Right lobe of liver (tissue), 6 donors: ENCODE measurements around the gene VSNL1. TPM values are rescaled to one million over a fixed set of nuclear protein-coding genes. Genes with fewer than 3 reads are reported as not detected.
A peak's percentile ranks its signal among the peaks of the same experiment; 100 is the strongest.

Source experiments
- ATAC-seq, 4 donors: fragments of 200-7000 bp; cut with Tn5 transposase; one replicate each; pipeline ENCODE4 v1.9.1; 2020; ENCODE audit warnings: mild to moderate bottlenecking in 4 of 4, moderate library complexity in 4 of 4
- DNase-seq, 3 donors: peaks; one replicate each; pipeline ENCODE4 v3.0.0-alpha.2; 2020
- H3K27ac ChIP-seq, 3 donors: fragments of 200-600 bp; one replicate each; pipeline ENCODE4 v1.8.0; 2022
- H3K27me3 ChIP-seq, 2 donors: fragments of 200-600 bp; one replicate each; pipeline ENCODE4 v1.8.0; 2022
- H3K36me3 ChIP-seq, 4 donors: fragments of 200-600 bp; sonication (generic) in 1 of 4; one replicate each; pipeline versions ENCODE4 v1.5.1 to v1.8.0; 2017 to 2022; ENCODE audit warnings: control low read depth in 1 of 4
- H3K4me1 ChIP-seq, 4 donors: fragments of 200-600 bp; sonication (generic) in 1 of 4; one replicate each; pipeline versions ENCODE4 v1.5.1 to v1.8.0; 2017 to 2022; ENCODE audit warnings: control low read depth in 1 of 4
- H3K4me3 ChIP-seq, 3 donors: fragments of 200-600 bp; one replicate each; pipeline ENCODE4 v1.8.0; 2022
- H3K9me3 ChIP-seq, 4 donors: fragments of 200-600 bp; sonication (generic) in 1 of 4; one replicate each; pipeline versions ENCODE4 v1.5.1 to v1.8.0; 2017 to 2022; ENCODE audit warnings: control low read depth in 1 of 4
- CTCF ChIP-seq, 4 donors: fragments of 200-600 bp in 3 of 4; fragments of 450-650 bp in 1 of 4; IDR thresholded peaks; one replicate each; pipeline versions ENCODE4 v1.5.1 to v1.8.0; 2016 to 2022; ENCODE audit warnings: antibody characterized with exemption in 4 of 4, mild to moderate bottlenecking in 2 of 4
- POLR2A ChIP-seq: fragments of 450-650 bp; IDR thresholded peaks from one replicate; pipeline ENCODE4 v1.6.1; 2017; ENCODE audit warnings: antibody characterized with exemption, mild to moderate bottlenecking
- whole genome bisulfite sequencing: methylation state at CpG from one replicate; pipeline ENCODE4 v1.1.6; 2018; ENCODE audit warnings: low coverage, low lambda C conversion rate; ENCODE audit not compliant: insufficient coverage; ENCODE audit errors: missing lambda C conversion rate; 5-methylcytosine and 5-hydroxymethylcytosine counted together
- intact Hi-C, 2 donors: fragments of 100-400 bp; cut with DNase I; formaldehyde crosslinking; loops; one replicate each; pipeline versions ENCODE4 v1.11.2 to v1.14.1; 2022
- long read RNA-seq: library from polyadenylated mRNA; unstranded; transcript quantifications from one replicate; pipeline ENCODE4 v2.0.0, GENCODE V29; 2019
- total RNA-seq, 6 experiments: library from RNA; depleted of rRNA in 2 of 6; stranded (reverse); fragments of >200 nt in 2 of 6; fragmentation: NEBNext Ultra II Directional in 3 of 6; extraction: Animal tissue kit (Norgen Biotek cat#: 25700) in 3 of 6; gene quantifications; one replicate each; pipeline versions ENCODE4 v1.1.0 to v1.2.4, GENCODE V29; 2016 to 2023
- donor health status: DM: no; HTN: yes; CAD: no.
- donor health status: DM: no; HTN: no; CAD: no.
- donor health status: DM: no; HTN: no; CAD: no.
- donor health status: DM: no; HTN: yes; CAD: no.
- donor health status: DM: no; HTN: yes; CAD: no.

Gene VSNL1
- total RNA-seq = 10 to 100 TPM in 1 of 6 experiments, 1 to 10 TPM in 5; 2.1 to 12.1 (median 4.3) TPM
- long read RNA-seq, partial matches to known transcripts = 0 of 4 reads
- long read RNA-seq, other reads (novel, unspliced or antisense) = 0 of 4 reads

- peak within 1 kb of the TSS; percentile 65 to 86 (median 85) for H3K27ac ChIP-seq
- H3K36me3 ChIP-seq = no peaks in the 10 kb centered on the region
- H3K27me3 ChIP-seq = no peaks in the 10 kb centered on the region
- H3K4me1 ChIP-seq = peaks cover 0 to 31% (median 2%) of the 10 kb centered on the region in 4 donors
- intact Hi-C loops = no loop called here
- under 1% methylated on average over 39 of the region's 43 CpGs for WGBS
- DNase-seq = peak; percentile 87 to 95 (median 94)
- no peak for TF ChIP-seq CTCF (IDR thresholded peaks at IDR 0.05)
- TF ChIP-seq POLR2A = peak; percentile 72
- ATAC-seq = peak; percentile 72 to 85 (median 78)
- H3K4me3 ChIP-seq = peak within 1 kb of the TSS; percentile 50 to 78 (median 75)
- H3K9me3 ChIP-seq = no peaks in the 10 kb centered on the region
These were observed at the start of gene VSNL1 for GRCh38 chr2:17540093-17540812. TSS of gene VSNL1 (plus strand) at chr2:17540696. CDS start at chr2:17592075, 51,379 bp downstream.

- intact Hi-C loops = no loop called here
- no peak for TF ChIP-seq POLR2A
- TF ChIP-seq CTCF (IDR thresholded peaks at IDR 0.05) = no peak
- Histone ChIP-seq H3K4me1 (no peaks in the 10 kb centered on the region), H3K27ac (no peak overlapping the region), H3K36me3 (no peaks in the 10 kb centered on the region), H3K9me3 (no peaks in the 10 kb centered on the region), H3K27me3 (no peaks in the 10 kb centered on the region), H3K4me3 (no peak overlapping the region)
- no peak for DNase-seq
- 8% methylated on average over 1 of the region's 1 CpG for WGBS
- ATAC-seq = no peak
These were observed 44.9 kb upstream of the VSNL1 start for GRCh38 chr2:17495590-17495989.

GRCh38 chr2:17497718-17498117 lies 42.8 kb upstream of the VSNL1 start:
- TF ChIP-seq POLR2A = no peak
- TF ChIP-seq CTCF (IDR thresholded peaks at IDR 0.05) = no peak
- ATAC-seq (peak in 2 of 4 donors; percentile 19 to 36), DNase-seq (no peak)
- Histone ChIP-seq H3K27me3 (no peaks in the 10 kb centered on the region), H3K4me1 (no peaks in the 10 kb centered on the region), H3K36me3 (no peaks in the 10 kb centered on the region), H3K27ac (no peak overlapping the region), H3K9me3 (no peaks in the 10 kb centered on the region), H3K4me3 (no peak overlapping the region)
- intact Hi-C loops = no loop called here
- WGBS = 53% methylated on average over 1 of the region's 1 CpG

- no peak overlapping the region for H3K4me3 ChIP-seq
- ATAC-seq (no peak), DNase-seq (no peak)
- H3K36me3 ChIP-seq = no peaks in the 10 kb centered on the region
- H3K9me3 ChIP-seq = no peaks in the 10 kb centered on the region
- 53% methylated on average over 2 of the region's 2 CpGs for WGBS
- no peak overlapping the region for H3K27ac ChIP-seq
- intact Hi-C loops = no loop called here
- H3K4me1 ChIP-seq = no peaks in the 10 kb centered on the region
- no peaks in the 10 kb centered on the region for H3K27me3 ChIP-seq
- TF ChIP-seq POLR2A = no peak
- TF ChIP-seq CTCF (IDR thresholded peaks at IDR 0.05) = no peak
These were observed 33.5 kb upstream of the VSNL1 start for GRCh38 chr2:17506736-17507616.
